Right atrium auricular region (tissue), 2 donors: Measurements from ENCODE around the gene TBC1D19. TPM values are rescaled to one million over a fixed set of nuclear protein-coding genes. Genes with fewer than 3 reads are reported as not detected.

Source experiments
- DNase-seq: peaks from one replicate; pipeline ENCODE4 v3.0.0-alpha.2; 2019; ENCODE audit warnings: low spot score
- H3K27ac ChIP-seq, 2 donors: fragments of 200-600 bp; sonication (generic); 1 replicate in 1 of 2; 2 replicates in 1 of 2; pipeline ENCODE4 v1.5.1; 2016 to 2019
- H3K27me3 ChIP-seq, 2 donors: fragments of 200-600 bp; sonication (generic); one replicate each; pipeline versions ENCODE4 v1.5.1 to v1.6.0; 2017 to 2019
- H3K36me3 ChIP-seq: fragments of 200-600 bp; sonication (generic); one replicate; pipeline ENCODE4 v1.5.1; 2016
- H3K4me1 ChIP-seq, 2 donors: fragments of 200-600 bp; sonication (generic); one replicate each; pipeline versions ENCODE4 v1.5.1 to v1.6.0; 2017 to 2019
- H3K4me3 ChIP-seq, 2 donors: fragments of 200-600 bp; sonication (generic); 1 replicate in 1 of 2; 2 replicates in 1 of 2; pipeline ENCODE4 v1.5.1; 2017 to 2019; ENCODE audit warnings: mild to moderate bottlenecking in 1 of 2, moderate library complexity in 1 of 2
- H3K9me3 ChIP-seq, 2 donors: fragments of 200-600 bp; sonication (generic); one replicate each; pipeline ENCODE4 v1.5.1; 2019
- total RNA-seq, 2 donors: library from RNA; depleted of rRNA; stranded (reverse); fragments of >200 nt; gene quantifications; one replicate each; pipeline ENCODE4 v1.1.0, GENCODE V29; 2016
- TF ChIP-seq, protein P1 (sequence below), 2 donors: fragments of 200-600 bp; sonication (generic); IDR thresholded peaks; one replicate each; pipeline ENCODE4 v1.5.1; 2019; ENCODE audit warnings: antibody characterized with exemption in 2 of 2

TBC1D19 gene
- total RNA-seq, 2 donors from 2014 or later = 10.5 to 10.8 TPM

DNA sequence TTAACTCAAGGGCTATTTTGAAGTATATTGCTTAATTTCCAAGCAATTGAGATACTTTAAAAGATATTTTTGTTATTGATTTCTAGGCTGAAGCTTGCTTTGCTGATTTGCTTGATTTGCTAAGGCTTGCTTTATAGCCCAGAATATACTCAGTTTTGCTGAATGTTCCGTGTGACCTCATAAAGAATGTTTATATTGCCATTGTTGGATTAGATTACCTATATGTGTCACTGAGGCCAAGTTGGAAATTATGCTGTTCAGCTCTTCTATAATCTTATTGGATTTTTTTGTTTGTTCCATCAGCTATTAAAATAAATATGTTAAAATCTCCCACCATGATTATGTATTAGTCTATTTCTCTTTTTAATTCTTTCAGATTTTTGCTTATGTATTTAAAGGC, 13.0 kb downstream of the TBC1D19 start:
- TF ChIP-seq, protein P1, sequence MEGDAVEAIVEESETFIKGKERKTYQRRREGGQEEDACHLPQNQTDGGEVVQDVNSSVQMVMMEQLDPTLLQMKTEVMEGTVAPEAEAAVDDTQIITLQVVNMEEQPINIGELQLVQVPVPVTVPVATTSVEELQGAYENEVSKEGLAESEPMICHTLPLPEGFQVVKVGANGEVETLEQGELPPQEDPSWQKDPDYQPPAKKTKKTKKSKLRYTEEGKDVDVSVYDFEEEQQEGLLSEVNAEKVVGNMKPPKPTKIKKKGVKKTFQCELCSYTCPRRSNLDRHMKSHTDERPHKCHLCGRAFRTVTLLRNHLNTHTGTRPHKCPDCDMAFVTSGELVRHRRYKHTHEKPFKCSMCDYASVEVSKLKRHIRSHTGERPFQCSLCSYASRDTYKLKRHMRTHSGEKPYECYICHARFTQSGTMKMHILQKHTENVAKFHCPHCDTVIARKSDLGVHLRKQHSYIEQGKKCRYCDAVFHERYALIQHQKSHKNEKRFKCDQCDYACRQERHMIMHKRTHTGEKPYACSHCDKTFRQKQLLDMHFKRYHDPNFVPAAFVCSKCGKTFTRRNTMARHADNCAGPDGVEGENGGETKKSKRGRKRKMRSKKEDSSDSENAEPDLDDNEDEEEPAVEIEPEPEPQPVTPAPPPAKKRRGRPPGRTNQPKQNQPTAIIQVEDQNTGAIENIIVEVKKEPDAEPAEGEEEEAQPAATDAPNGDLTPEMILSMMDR (IDR thresholded peaks at IDR 0.05) = no peak
- no peaks in the 10 kb centered on the region for H3K9me3 ChIP-seq
- no peaks in the 10 kb centered on the region for H3K27me3 ChIP-seq
- no peaks in the 10 kb centered on the region for H3K4me1 ChIP-seq
- H3K27ac ChIP-seq = no peak overlapping the region
- no peak for DNase-seq
- no peaks in the 10 kb centered on the region for H3K36me3 ChIP-seq
- H3K4me3 ChIP-seq = no peak overlapping the region

DNA sequence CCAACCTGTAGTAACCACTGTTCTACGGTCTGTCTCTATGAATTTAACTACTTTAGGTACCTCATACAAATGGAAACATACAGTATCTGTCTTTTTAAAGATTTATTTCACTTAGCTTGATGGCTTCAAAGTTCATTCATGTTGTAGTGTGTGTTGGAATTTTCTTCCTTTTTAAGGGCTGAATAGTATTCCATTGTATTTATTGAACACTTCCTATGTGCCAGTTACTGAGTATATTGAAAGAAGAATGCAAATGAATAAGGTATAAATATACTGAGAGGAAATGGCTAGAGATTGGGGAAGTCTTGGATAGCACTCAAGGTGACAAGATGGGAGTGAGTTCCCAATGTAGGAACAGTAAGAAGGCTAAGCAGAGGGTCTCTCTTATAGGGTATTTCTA, 17.3 kb downstream of the TBC1D19 start:
- Histone ChIP-seq H3K4me3 (no peak overlapping the region), H3K27me3 (no peaks in the 10 kb centered on the region), H3K9me3 (no peaks in the 10 kb centered on the region), H3K27ac (no peak overlapping the region), H3K36me3 (no peaks in the 10 kb centered on the region), H3K4me1 (no peaks in the 10 kb centered on the region)
- TF ChIP-seq, protein P1 (IDR thresholded peaks at IDR 0.05) = no peak
- no peak for DNase-seq

DNA sequence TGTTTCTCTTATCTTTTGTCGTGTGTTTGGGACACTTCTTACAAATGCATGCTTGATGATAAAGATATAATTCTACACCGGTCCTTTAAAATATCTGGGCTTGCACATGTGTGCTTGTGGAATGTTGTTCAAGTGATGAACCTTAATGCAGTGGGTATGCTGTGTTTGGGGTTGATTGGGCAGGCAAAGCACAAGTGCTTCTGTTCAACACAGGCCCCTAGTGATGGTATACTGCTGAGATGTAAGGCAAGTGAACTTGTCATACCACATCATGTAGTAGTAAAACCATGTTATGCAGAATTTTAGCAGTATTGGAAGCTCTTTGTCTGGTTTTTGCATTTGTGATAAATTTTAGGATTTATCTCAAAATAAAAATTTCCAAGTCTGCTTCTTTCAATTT, 23.9 kb downstream of the TBC1D19 start:
- no peak for DNase-seq
- H3K27me3 ChIP-seq = no peaks in the 10 kb centered on the region
- no peaks in the 10 kb centered on the region for H3K9me3 ChIP-seq
- TF ChIP-seq, protein P1 (IDR thresholded peaks at IDR 0.05) = no peak
- no peak overlapping the region for H3K4me3 ChIP-seq
- no peak overlapping the region for H3K27ac ChIP-seq
- H3K36me3 ChIP-seq = no peaks in the 10 kb centered on the region
- H3K4me1 ChIP-seq = peaks cover 0 to 4% of the 10 kb centered on the region in 2 donors

DNA sequence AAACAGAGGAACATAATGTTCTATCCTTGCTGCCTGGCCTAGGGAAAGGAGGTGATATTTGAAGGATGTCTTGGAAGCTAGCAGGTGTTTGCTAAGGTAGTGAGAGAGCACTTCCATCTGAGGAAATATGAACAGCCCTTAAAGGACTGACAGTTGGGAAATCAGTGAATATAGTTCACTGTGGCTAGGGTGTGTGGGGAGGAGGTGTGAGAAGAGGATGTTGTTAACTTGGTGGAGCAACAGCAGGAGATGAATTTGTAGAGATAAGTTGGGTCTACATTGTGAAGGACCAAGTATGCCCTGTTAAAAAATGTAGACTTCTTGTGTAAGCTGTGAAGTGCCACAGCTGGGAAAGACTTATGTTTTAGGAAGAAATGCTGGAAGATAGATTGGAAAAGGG, 25.5 kb downstream of the TBC1D19 start:
- no peak overlapping the region for H3K4me3 ChIP-seq
- TF ChIP-seq, protein P1 (IDR thresholded peaks at IDR 0.05) = no peak
- no peak overlapping the region for H3K27ac ChIP-seq
- no peaks in the 10 kb centered on the region for H3K27me3 ChIP-seq
- peaks cover 0 to 4% of the 10 kb centered on the region in 2 donors for H3K4me1 ChIP-seq
- no peaks in the 10 kb centered on the region for H3K36me3 ChIP-seq
- DNase-seq = no peak
- H3K9me3 ChIP-seq = no peaks in the 10 kb centered on the region

DNA sequence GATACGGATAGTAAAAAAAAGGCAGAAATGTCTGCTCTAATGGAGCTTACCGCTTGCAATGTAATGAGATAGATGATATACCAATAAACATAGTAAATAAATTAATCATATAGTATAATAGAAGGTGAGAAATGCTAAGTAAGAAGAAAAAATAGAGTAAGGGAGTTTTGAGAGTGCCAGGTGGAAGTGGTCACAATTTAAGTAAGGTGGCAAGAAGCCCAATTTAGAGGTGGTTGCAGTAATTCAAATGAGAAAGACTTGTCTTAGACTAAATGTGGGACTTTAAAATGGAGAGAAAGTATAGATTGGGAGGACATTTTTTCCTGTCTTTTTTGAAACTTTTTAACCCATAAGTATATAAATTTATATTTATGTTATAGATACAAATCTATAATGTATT, 26.0 kb downstream of the TBC1D19 start:
- Histone ChIP-seq H3K4me3 (no peak overlapping the region), H3K36me3 (no peaks in the 10 kb centered on the region), H3K27ac (no peak overlapping the region), H3K9me3 (no peaks in the 10 kb centered on the region), H3K4me1 (peaks cover 0 to 4% of the 10 kb centered on the region in 2 donors), H3K27me3 (no peaks in the 10 kb centered on the region)
- DNase-seq = no peak
- TF ChIP-seq, protein P1 (IDR thresholded peaks at IDR 0.05) = no peak

DNA sequence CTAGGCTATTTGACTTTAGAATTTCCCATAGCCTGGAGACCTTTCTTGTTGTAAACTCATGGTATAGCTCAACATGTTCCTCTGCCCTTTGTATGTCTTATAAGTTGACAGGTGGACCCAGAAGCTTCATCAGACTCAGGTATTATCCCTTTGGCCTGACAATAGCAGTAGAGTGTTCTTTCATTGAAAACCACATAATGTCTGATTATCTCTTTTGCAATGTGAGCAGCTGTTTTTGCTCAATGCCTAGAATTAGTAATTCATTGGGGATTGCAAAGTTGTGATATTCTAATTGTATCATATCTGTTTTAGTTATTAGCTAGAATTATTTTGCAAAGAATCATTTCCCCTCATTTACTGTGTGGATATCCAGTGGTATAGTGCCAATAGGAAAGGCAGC, 27.5 kb downstream of the TBC1D19 start:
- TF ChIP-seq, protein P1 (IDR thresholded peaks at IDR 0.05) = no peak
- Histone ChIP-seq H3K36me3 (no peaks in the 10 kb centered on the region), H3K27me3 (no peaks in the 10 kb centered on the region), H3K27ac (no peak overlapping the region), H3K9me3 (no peaks in the 10 kb centered on the region), H3K4me3 (no peak overlapping the region), H3K4me1 (peaks cover 0 to 4% of the 10 kb centered on the region in 2 donors)
- DNase-seq = no peak
